Parathyroid adenoma (tissue), 2 donors: ENCODE results near the gene RBPJ.

Experiments used
- H2AFZ ChIP-seq: fragments of 300-600 bp; sonication (generic); one replicate; pipeline ENCODE4 v1.7.0; 2017; ENCODE audit warnings: antibody characterized with exemption, mild to moderate bottlenecking
- H3K27ac ChIP-seq: fragments of 300-600 bp; sonication (generic); one replicate; pipeline ENCODE4 v1.7.0; 2017
- H3K27me3 ChIP-seq: fragments of 300-600 bp; sonication (generic); one replicate; pipeline ENCODE4 v1.7.0; 2017; ENCODE audit warnings: low read length; ENCODE audit not compliant: control insufficient read depth, insufficient read depth
- H3K36me3 ChIP-seq: fragments of 300-600 bp; sonication (generic); one replicate; pipeline ENCODE4 v1.7.0; 2017; ENCODE audit warnings: low read length; ENCODE audit not compliant: control insufficient read depth, insufficient read depth
- H3K4me1 ChIP-seq: fragments of 300-600 bp; sonication (generic); one replicate; pipeline ENCODE4 v1.7.0; 2017; ENCODE audit warnings: control low read depth
- H3K4me2 ChIP-seq: fragments of 300-600 bp; sonication (generic); one replicate; pipeline ENCODE4 v1.7.0; 2017; ENCODE audit warnings: low read length
- H3K4me3 ChIP-seq: fragments of 300-600 bp; sonication (generic); one replicate; pipeline ENCODE4 v1.7.0; 2017; ENCODE audit warnings: low read depth, low read length
- H3K79me2 ChIP-seq: fragments of 300-600 bp; sonication (generic); one replicate; pipeline ENCODE4 v1.7.0; 2017; ENCODE audit warnings: control low read depth
- H3K9ac ChIP-seq: fragments of 300-600 bp; sonication (generic); one replicate; pipeline ENCODE4 v1.7.0; 2017; ENCODE audit warnings: mild to moderate bottlenecking
- H3K9me3 ChIP-seq: fragments of 300-600 bp; sonication (generic); one replicate; pipeline ENCODE4 v1.7.0; 2017; ENCODE audit warnings: low read length; ENCODE audit not compliant: control insufficient read depth
- CTCF ChIP-seq: fragments of 300-600 bp; sonication (generic); IDR thresholded peaks from one replicate; pipeline ENCODE4 v1.7.0; 2017; ENCODE audit warnings: antibody characterized with exemption, mild to moderate bottlenecking
- donor health status: primary hyperparathyroidism.

The RBPJ gene

DNA sequence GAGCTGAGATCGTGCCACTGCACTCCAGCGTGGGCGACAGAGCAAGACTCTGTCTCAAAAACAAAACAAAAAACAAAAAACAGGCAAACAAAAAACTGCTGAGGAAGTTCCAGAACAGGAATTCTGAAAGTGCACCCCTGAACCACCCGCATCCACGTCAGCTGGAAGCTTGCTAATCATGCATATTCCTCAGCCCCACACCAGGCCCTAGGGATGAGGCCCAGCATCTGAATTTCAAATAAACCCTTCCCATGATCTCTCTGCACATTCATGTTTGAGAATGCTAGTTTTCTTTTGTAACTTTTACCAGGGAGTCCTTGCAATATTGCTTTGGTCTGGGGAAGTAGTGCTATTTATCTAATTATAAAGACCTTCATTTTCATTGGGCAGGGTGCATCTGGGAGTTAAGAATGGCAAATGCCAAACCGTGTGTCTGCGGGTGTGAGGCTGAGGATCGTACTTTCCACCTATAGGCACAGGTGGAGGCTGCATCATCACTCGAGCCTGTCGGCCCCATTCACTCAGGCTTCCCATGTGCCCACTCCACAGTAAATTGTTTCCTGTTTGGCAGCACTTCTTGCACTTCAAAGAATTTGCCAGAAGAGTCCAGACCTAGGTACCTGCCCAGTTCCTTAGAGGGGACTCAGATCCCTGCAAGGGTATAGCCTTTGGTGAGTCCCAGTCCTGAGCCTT lies 145.9 kb downstream of the RBPJ start:
- Histone ChIP-seq H3K9ac (no peak overlapping the region), H3K27me3 (no peaks in the 10 kb centered on the region), H3K4me2 (no peak overlapping the region), H3K27ac (no peak overlapping the region), H3K9me3 (no peaks in the 10 kb centered on the region), H3K4me3 (no peak overlapping the region), H3K79me2 (no peaks in the 10 kb centered on the region), H2AFZ (no peak overlapping the region), H3K36me3 (no peaks in the 10 kb centered on the region), H3K4me1 (no peaks in the 10 kb centered on the region)
- no peak for TF ChIP-seq CTCF

- Histone ChIP-seq H3K9me3 (no peaks in the 10 kb centered on the region), H3K9ac (no peak overlapping the region), H3K27ac (no peak overlapping the region), H2AFZ (no peak overlapping the region), H3K27me3 (no peaks in the 10 kb centered on the region), H3K79me2 (no peaks in the 10 kb centered on the region), H3K4me1 (no peaks in the 10 kb centered on the region), H3K4me3 (no peak overlapping the region), H3K4me2 (no peak overlapping the region), H3K36me3 (no peaks in the 10 kb centered on the region)
- TF ChIP-seq CTCF = no peak
These were observed 146.9 kb downstream of the RBPJ start for GRCh38 chr4:26467724-26468123.

GRCh38 chr4:26468283-26468949 lies 147.6 kb downstream of the RBPJ start:
- no peak for TF ChIP-seq CTCF
- no peaks in the 10 kb centered on the region for H3K4me1 ChIP-seq
- no peak overlapping the region for H3K4me3 ChIP-seq
- no peak overlapping the region for H3K4me2 ChIP-seq
- no peaks in the 10 kb centered on the region for H3K27me3 ChIP-seq
- H3K27ac ChIP-seq = no peak overlapping the region
- no peaks in the 10 kb centered on the region for H3K9me3 ChIP-seq
- no peak overlapping the region for H2AFZ ChIP-seq
- H3K9ac ChIP-seq = no peak overlapping the region
- no peaks in the 10 kb centered on the region for H3K79me2 ChIP-seq
- H3K36me3 ChIP-seq = no peaks in the 10 kb centered on the region

- Histone ChIP-seq H3K9me3 (no peaks in the 10 kb centered on the region), H3K4me1 (no peaks in the 10 kb centered on the region), H3K27ac (no peak overlapping the region), H3K27me3 (no peaks in the 10 kb centered on the region), H3K4me3 (no peak overlapping the region), H3K36me3 (no peaks in the 10 kb centered on the region), H3K79me2 (no peaks in the 10 kb centered on the region), H2AFZ (no peak overlapping the region), H3K9ac (no peak overlapping the region), H3K4me2 (no peak overlapping the region)
- no peak for TF ChIP-seq CTCF
These were observed 148.2 kb downstream of the RBPJ start for GRCh38 chr4:26468977-26469376.

DNA sequence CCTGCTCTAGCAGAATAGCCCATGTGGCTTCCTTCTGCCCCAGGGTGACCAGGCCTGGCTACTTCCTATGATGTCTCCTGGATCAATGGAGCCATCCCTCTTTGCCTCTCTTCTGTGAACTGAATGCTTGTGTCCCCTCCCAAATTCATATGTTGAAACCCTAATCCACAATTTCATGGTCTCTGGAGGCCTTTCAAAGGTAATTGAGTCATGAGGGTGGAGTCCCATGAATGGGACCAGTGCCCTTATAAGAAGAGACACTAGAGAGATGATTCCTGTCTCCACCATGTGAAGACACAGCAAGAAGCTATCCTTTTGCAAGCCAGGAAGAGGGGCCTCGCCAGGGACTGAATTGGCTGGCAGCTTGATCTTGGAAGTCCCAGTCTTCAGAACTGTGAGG lies 151.1 kb downstream of the RBPJ start:
- H3K27ac ChIP-seq = no peak overlapping the region
- no peaks in the 10 kb centered on the region for H3K4me1 ChIP-seq
- no peak overlapping the region for H3K4me2 ChIP-seq
- H3K9me3 ChIP-seq = no peaks in the 10 kb centered on the region
- no peaks in the 10 kb centered on the region for H3K79me2 ChIP-seq
- no peaks in the 10 kb centered on the region for H3K36me3 ChIP-seq
- H3K27me3 ChIP-seq = no peaks in the 10 kb centered on the region
- H2AFZ ChIP-seq = no peak overlapping the region
- no peak overlapping the region for H3K4me3 ChIP-seq
- TF ChIP-seq CTCF = no peak
- no peak overlapping the region for H3K9ac ChIP-seq
